Astrocyte (in vitro differentiated cells and primary cell): Measurements from ENCODE around the gene TMEM132A. TPM values are rescaled to one million over a fixed set of nuclear protein-coding genes. Genes with fewer than 3 reads are reported as not detected.
A peak's percentile ranks its signal among the peaks of the same experiment; 100 is the strongest.

Source experiments
- DNase-seq: peaks from one replicate; pipeline ENCODE4 v3.0.0-alpha.2; 2010; ENCODE audit warnings: low read depth
- FAIRE-seq: peaks from 2 replicates; lab custom pipeline; 2011; peaks lifted over from hg19 to GRCh38; lab: Jason Lieb, UNC
- H2AFZ ChIP-seq: 2 replicates; pipeline ENCODE4 v1.6.0; 2012; ENCODE audit warnings: low read depth, low read length, inconsistent platforms
- H3K27ac ChIP-seq: 2 replicates; pipeline ENCODE4 v1.5.1; 2011; ENCODE audit warnings: low read depth, low read length, inconsistent platforms
- H3K27me3 ChIP-seq: 2 replicates; pipeline ENCODE4 v1.6.0; 2011; ENCODE audit warnings: low read length, inconsistent platforms; ENCODE audit not compliant: insufficient read depth
- H3K36me3 ChIP-seq: 2 replicates; pipeline ENCODE4 v1.5.1; 2011; ENCODE audit warnings: low read length, inconsistent platforms; ENCODE audit not compliant: insufficient read depth
- H3K4me1 ChIP-seq: 2 replicates; pipeline ENCODE4 v1.5.1; 2011; ENCODE audit warnings: low read length, inconsistent platforms; ENCODE audit not compliant: insufficient read depth
- H3K4me2 ChIP-seq: 2 replicates; pipeline ENCODE4 v1.6.0; 2012; ENCODE audit warnings: low read length, inconsistent platforms
- H3K4me3 ChIP-seq: 2 replicates; pipeline ENCODE4 v1.5.1; 2011; ENCODE audit warnings: low read depth, mild to moderate bottlenecking, low read length, inconsistent platforms; ENCODE audit not compliant: insufficient read depth
- H3K79me2 ChIP-seq: 2 replicates; pipeline ENCODE4 v1.6.0; 2012; ENCODE audit warnings: mild to moderate bottlenecking, low read length, inconsistent platforms; ENCODE audit not compliant: insufficient read depth
- H3K9ac ChIP-seq: 2 replicates; pipeline ENCODE4 v1.6.0; 2012; ENCODE audit warnings: mild to moderate bottlenecking, low read length, inconsistent platforms
- H3K9me3 ChIP-seq: 2 replicates; pipeline ENCODE4 v1.5.1; 2012; ENCODE audit warnings: low read depth, mild to moderate bottlenecking, low read length, inconsistent platforms; ENCODE audit not compliant: insufficient read depth
- H4K20me1 ChIP-seq: 2 replicates; pipeline ENCODE4 v1.6.0; 2012; ENCODE audit warnings: low read length, inconsistent platforms; ENCODE audit not compliant: insufficient read depth
- H3K27ac Mint-ChIP-seq: one replicate; pipeline ENCODE4 v1.8.0; 2021; ENCODE audit warnings: mild to moderate bottlenecking, mixed read lengths; ENCODE audit not compliant: unreplicated experiment
- H3K27me3 Mint-ChIP-seq: one replicate; pipeline ENCODE4 v1.8.0; 2021; ENCODE audit warnings: low read depth, mixed read lengths; ENCODE audit not compliant: unreplicated experiment
- H3K36me3 Mint-ChIP-seq: one replicate; pipeline ENCODE4 v1.8.0; 2021; ENCODE audit warnings: low read depth, mixed read lengths; ENCODE audit not compliant: unreplicated experiment
- H3K4me1 Mint-ChIP-seq: one replicate; pipeline ENCODE4 v1.8.0; 2021; ENCODE audit warnings: low read depth, mixed read lengths; ENCODE audit not compliant: unreplicated experiment
- H3K4me3 Mint-ChIP-seq: one replicate; pipeline ENCODE4 v1.8.0; 2021; ENCODE audit warnings: mild to moderate bottlenecking, moderate library complexity, mixed read lengths; ENCODE audit not compliant: unreplicated experiment
- H3K9me3 Mint-ChIP-seq: one replicate; pipeline ENCODE4 v1.8.0; 2021; ENCODE audit warnings: mild to moderate bottlenecking, mixed read lengths; ENCODE audit not compliant: unreplicated experiment
- EZH2 ChIP-seq: IDR thresholded peaks from 2 replicates; pipeline ENCODE4 v1.6.1; 2012; ENCODE audit warnings: mild to moderate bottlenecking, low read length, inconsistent platforms; ENCODE audit not compliant: insufficient read depth
- total RNA-seq: library from RNA; stranded (reverse); gene quantifications from 2 replicates; pipeline ENCODE4 v1.2.1, GENCODE V29; 2021
- TF ChIP-seq, protein P1 (sequence below): IDR thresholded peaks from 2 replicates; pipeline ENCODE4 v1.5.1; 2011; ENCODE audit warnings: low read depth, mild to moderate bottlenecking, inconsistent platforms, low read length, moderate library complexity; ENCODE audit not compliant: insufficient read depth

The TMEM132A gene
- total RNA-seq, 1 donor from 2014 or later: 117 TPM

DNA sequence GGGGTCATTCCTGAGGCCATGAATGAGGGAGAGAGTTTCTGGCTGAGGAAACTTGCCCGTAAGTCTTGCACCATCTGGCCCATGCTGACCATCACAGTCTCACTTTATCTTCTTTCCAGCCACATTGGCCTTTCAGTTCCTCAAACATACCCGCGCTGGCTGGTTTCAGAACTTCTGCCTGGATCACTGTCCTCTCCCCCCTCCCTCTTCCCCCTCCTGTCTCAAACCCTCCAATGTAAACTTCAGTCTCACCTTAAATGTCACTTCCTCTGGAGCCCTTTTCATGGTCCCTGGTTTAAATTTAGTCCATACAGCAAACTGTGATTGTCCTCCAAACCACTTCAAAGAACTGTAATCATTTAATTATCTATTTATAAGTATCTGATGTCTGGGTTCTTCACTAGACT is 14.0 kb upstream of the TMEM132A start:
- Mint-ChIP-seq H3K4me1 (peaks cover 3% of the 10 kb centered on the region), H3K9me3 (peaks cover 7% of the 10 kb centered on the region), H3K27ac (no peak overlapping the region), H3K27me3 (peaks cover 34% of the 10 kb centered on the region), H3K36me3 (no peaks in the 10 kb centered on the region), H3K4me3 (no peak overlapping the region)
- Histone ChIP-seq H3K36me3 (no peaks in the 10 kb centered on the region), H3K79me2 (peaks cover 21% of the 10 kb centered on the region), H3K27ac (no peak overlapping the region), H3K9me3 (no peaks in the 10 kb centered on the region), H4K20me1 (peaks cover 7% of the 10 kb centered on the region), H3K4me2 (no peak overlapping the region), H3K4me3 (no peak overlapping the region), H3K4me1 (peaks cover 21% of the 10 kb centered on the region), H3K27me3 (peaks cover 6% of the 10 kb centered on the region), H2AFZ (no peak overlapping the region), H3K9ac (no peak overlapping the region)
- DNase-seq (no peak), FAIRE-seq (no peak)
- TF ChIP-seq, protein P1, sequence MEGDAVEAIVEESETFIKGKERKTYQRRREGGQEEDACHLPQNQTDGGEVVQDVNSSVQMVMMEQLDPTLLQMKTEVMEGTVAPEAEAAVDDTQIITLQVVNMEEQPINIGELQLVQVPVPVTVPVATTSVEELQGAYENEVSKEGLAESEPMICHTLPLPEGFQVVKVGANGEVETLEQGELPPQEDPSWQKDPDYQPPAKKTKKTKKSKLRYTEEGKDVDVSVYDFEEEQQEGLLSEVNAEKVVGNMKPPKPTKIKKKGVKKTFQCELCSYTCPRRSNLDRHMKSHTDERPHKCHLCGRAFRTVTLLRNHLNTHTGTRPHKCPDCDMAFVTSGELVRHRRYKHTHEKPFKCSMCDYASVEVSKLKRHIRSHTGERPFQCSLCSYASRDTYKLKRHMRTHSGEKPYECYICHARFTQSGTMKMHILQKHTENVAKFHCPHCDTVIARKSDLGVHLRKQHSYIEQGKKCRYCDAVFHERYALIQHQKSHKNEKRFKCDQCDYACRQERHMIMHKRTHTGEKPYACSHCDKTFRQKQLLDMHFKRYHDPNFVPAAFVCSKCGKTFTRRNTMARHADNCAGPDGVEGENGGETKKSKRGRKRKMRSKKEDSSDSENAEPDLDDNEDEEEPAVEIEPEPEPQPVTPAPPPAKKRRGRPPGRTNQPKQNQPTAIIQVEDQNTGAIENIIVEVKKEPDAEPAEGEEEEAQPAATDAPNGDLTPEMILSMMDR: no peak
- TF ChIP-seq EZH2: no peak

DNA sequence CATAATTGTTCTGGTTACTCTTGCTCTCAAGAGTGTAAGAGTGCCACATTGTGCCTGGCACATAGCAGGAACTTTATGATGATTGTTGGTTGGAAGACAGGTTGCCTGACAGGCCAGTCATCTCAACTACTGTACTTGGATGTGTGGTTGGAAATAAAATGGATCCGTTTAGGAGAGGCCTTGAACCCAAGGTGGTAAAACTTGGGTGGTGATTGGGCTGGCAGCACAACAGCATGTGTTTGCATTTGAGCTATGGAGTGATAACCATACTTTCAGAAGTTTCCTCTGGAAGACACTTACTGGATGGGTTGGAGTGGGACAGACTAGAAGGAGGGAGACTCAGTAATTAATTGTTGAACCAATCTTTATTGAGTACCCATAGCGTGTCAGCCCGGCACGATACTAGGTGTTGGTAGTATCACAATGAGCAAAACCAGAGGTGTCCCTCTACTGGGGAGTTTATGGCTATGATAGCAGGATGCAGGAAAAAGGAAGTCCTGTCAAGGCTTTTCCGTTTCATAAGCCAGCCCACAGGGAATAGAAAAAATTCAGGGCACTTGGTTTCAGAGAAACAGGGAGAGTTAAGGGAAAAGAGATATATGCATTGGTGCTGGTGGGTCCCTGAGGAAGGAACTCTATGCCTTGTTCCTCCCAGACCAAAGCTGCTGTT is 13.4 kb upstream of the TMEM132A start:
- Histone ChIP-seq H3K4me1 (peaks cover 21% of the 10 kb centered on the region), H3K9ac (no peak overlapping the region), H3K27ac (no peak overlapping the region), H3K36me3 (no peaks in the 10 kb centered on the region), H3K4me3 (no peak overlapping the region), H2AFZ (no peak overlapping the region), H3K4me2 (no peak overlapping the region), H3K9me3 (no peaks in the 10 kb centered on the region), H3K27me3 (peaks cover 6% of the 10 kb centered on the region), H4K20me1 (peaks cover 2% of the 10 kb centered on the region), H3K79me2 (peaks cover 18% of the 10 kb centered on the region)
- no peak for TF ChIP-seq EZH2
- TF ChIP-seq, protein P1: no peak
- H3K27ac Mint-ChIP-seq: no peak overlapping the region
- H3K4me1 Mint-ChIP-seq: peaks cover 2% of the 10 kb centered on the region
- H3K4me3 Mint-ChIP-seq: no peak overlapping the region
- H3K27me3 Mint-ChIP-seq: peaks cover 34% of the 10 kb centered on the region
- H3K36me3 Mint-ChIP-seq: no peaks in the 10 kb centered on the region
- DNase-seq (no peak), FAIRE-seq (no peak)
- peaks cover 7% of the 10 kb centered on the region for H3K9me3 Mint-ChIP-seq

DNA sequence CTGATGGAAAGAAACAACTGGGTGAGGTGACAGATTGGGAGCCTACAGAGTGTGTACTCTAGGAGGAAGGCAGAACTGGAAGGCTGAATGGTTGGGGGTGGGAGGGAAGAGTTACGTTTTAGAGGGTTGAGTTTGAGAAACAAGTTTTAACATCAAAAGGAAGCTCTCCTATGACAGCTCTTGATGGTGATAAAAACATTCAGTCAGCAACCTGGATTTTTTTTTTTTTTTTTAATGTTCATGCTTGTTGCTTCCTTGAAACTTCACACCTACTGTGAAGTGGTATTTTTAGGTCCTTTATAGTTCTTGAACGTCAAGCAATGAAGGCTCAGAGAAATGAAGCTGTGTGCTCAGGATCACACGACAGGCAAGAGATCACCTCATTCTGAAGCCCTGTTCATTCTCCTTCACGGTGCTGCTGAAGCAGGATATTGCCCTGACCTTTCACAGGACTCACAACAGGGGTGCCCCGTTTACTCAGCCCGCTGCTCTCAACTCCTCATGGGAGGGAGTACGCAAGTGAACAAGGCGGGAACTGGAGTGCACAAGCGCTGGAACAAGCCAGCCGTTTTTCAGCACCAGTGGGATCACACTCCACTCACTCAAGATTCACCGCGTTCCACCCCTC is 11.9 kb upstream of the TMEM132A start:
- H3K4me3 Mint-ChIP-seq: peak overlapping the region; percentile 58
- H3K4me1 Mint-ChIP-seq: peaks cover 7% of the 10 kb centered on the region

More for the DNA sequence above, 11.9 kb upstream of the TMEM132A start:
- peaks cover 4% of the 10 kb centered on the region for H4K20me1 ChIP-seq
- peaks cover 34% of the 10 kb centered on the region for H3K27me3 Mint-ChIP-seq
- no peak overlapping the region for H3K27ac ChIP-seq
- H3K9ac ChIP-seq: peak overlapping the region; percentile 81
- H3K27me3 ChIP-seq: peaks cover 6% of the 10 kb centered on the region
- H3K36me3 ChIP-seq: no peaks in the 10 kb centered on the region
- H3K4me3 ChIP-seq: no peak overlapping the region
- no peaks in the 10 kb centered on the region for H3K9me3 ChIP-seq
- no peaks in the 10 kb centered on the region for H3K36me3 Mint-ChIP-seq
- peak overlapping the region; percentile 82 for H2AFZ ChIP-seq
- H3K4me1 ChIP-seq: peaks cover 23% of the 10 kb centered on the region
- no peak overlapping the region for H3K27ac Mint-ChIP-seq
- no peak for TF ChIP-seq EZH2
- TF ChIP-seq, protein P1: no peak
- FAIRE-seq (no peak), DNase-seq (no peak)
- H3K4me2 ChIP-seq: peak overlapping the region; percentile 86
- H3K9me3 Mint-ChIP-seq: peaks cover 7% of the 10 kb centered on the region
- H3K79me2 ChIP-seq: peaks cover 29% of the 10 kb centered on the region
